IPS-20b (cell line): ENCODE results near the gene EPB41.

ENCODE experiments used
- H3K27ac ChIP-seq: one replicate; pipeline ENCODE4 v1.5.1; 2013; ENCODE audit warnings: low read length
- H3K27me3 ChIP-seq: 2 replicates; pipeline ENCODE4 v1.6.1; 2013; ENCODE audit warnings: mild to moderate bottlenecking, low read length, inconsistent platforms; ENCODE audit not compliant: insufficient read depth
- H3K36me3 ChIP-seq: 2 replicates; pipeline ENCODE4 v1.6.1; 2013; ENCODE audit warnings: low read depth, mild to moderate bottlenecking, inconsistent platforms, low read length, moderate library complexity; ENCODE audit not compliant: insufficient read depth
- H3K4me1 ChIP-seq: 2 replicates; pipeline ENCODE4 v1.6.1; 2013; ENCODE audit warnings: mild to moderate bottlenecking, control low read depth, inconsistent platforms, low read length, moderate library complexity; ENCODE audit not compliant: insufficient read depth
- H3K4me3 ChIP-seq: 2 replicates; pipeline ENCODE4 v1.5.1; 2013; ENCODE audit warnings: mild to moderate bottlenecking, low read length, inconsistent platforms
- H3K9ac ChIP-seq: 2 replicates; pipeline ENCODE4 v1.6.1; 2013; ENCODE audit warnings: low read depth, mild to moderate bottlenecking, inconsistent platforms, low read length, moderate library complexity
- H3K9me3 ChIP-seq: 2 replicates; pipeline ENCODE4 v1.6.1; 2013; ENCODE audit warnings: mild to moderate bottlenecking, low read depth, low read length, inconsistent platforms; ENCODE audit not compliant: insufficient read depth

The EPB41 gene

GRCh38 chr1:29156543-29157268, 242.3 kb downstream of the EPB41 start:
- no peaks in the 10 kb centered on the region for H3K9me3 ChIP-seq
- H3K4me3 ChIP-seq = no peak overlapping the region
- peaks cover 95% of the 10 kb centered on the region for H3K36me3 ChIP-seq
- no peaks in the 10 kb centered on the region for H3K27me3 ChIP-seq
- H3K4me1 ChIP-seq = peaks cover 3% of the 10 kb centered on the region; the same call in 1 of the 2 replicates
- H3K27ac ChIP-seq = no peak overlapping the region
- no peak overlapping the region for H3K9ac ChIP-seq

GRCh38 chr1:29157269-29157601, 242.9 kb downstream of the EPB41 start:
- Histone ChIP-seq H3K27ac (no peak overlapping the region), H3K4me3 (no peak overlapping the region), H3K9ac (no peak overlapping the region), H3K36me3 (peaks cover 95% of the 10 kb centered on the region), H3K9me3 (no peaks in the 10 kb centered on the region), H3K27me3 (no peaks in the 10 kb centered on the region), H3K4me1 (peaks cover 8% of the 10 kb centered on the region)

- H3K4me3 ChIP-seq = no peak overlapping the region
- H3K27ac ChIP-seq = no peak overlapping the region
- no peaks in the 10 kb centered on the region for H3K27me3 ChIP-seq
- no peak overlapping the region for H3K9ac ChIP-seq
- peaks cover 30% of the 10 kb centered on the region for H3K4me1 ChIP-seq
- H3K9me3 ChIP-seq = no peaks in the 10 kb centered on the region
- peaks cover 81% of the 10 kb centered on the region for H3K36me3 ChIP-seq
These were observed 245.4 kb downstream of the EPB41 start for GRCh38 chr1:29159773-29160172.

- Histone ChIP-seq H3K36me3 (peaks cover 78% of the 10 kb centered on the region), H3K27me3 (no peaks in the 10 kb centered on the region), H3K9ac (no peak overlapping the region), H3K27ac (no peak overlapping the region), H3K9me3 (no peaks in the 10 kb centered on the region), H3K4me1 (peaks cover 52% of the 10 kb centered on the region), H3K4me3 (no peak overlapping the region)
These were observed 247.7 kb downstream of the EPB41 start for GRCh38 chr1:29162025-29162424.

GRCh38 chr1:29162476-29163138, 248.2 kb downstream of the EPB41 start:
- H3K4me1 ChIP-seq = peaks cover 54% of the 10 kb centered on the region
- peaks cover 78% of the 10 kb centered on the region for H3K36me3 ChIP-seq
- no peaks in the 10 kb centered on the region for H3K27me3 ChIP-seq
- H3K9me3 ChIP-seq = no peaks in the 10 kb centered on the region
- H3K4me3 ChIP-seq = no peak overlapping the region
- no peak overlapping the region; the same call in 1 of the 2 replicates for H3K9ac ChIP-seq
- H3K27ac ChIP-seq = no peak overlapping the region

- peak overlapping the region; percentile 34 for H3K27ac ChIP-seq
- H3K27me3 ChIP-seq = no peaks in the 10 kb centered on the region
- no peaks in the 10 kb centered on the region for H3K9me3 ChIP-seq
- peaks cover 51% of the 10 kb centered on the region for H3K4me1 ChIP-seq
- H3K36me3 ChIP-seq = peaks cover 77% of the 10 kb centered on the region
- peak overlapping the region; percentile 60 for H3K9ac ChIP-seq
- H3K4me3 ChIP-seq = peak overlapping the region; percentile 40; the same call in 1 of the 2 replicates
These were observed 250.2 kb downstream of the EPB41 start for GRCh38 chr1:29164588-29164987.

GRCh38 chr1:29166291-29166878, 252.0 kb downstream of the EPB41 start:
- H3K9ac ChIP-seq = peak overlapping the region; percentile 1; the same call in 1 of the 2 replicates
- no peaks in the 10 kb centered on the region for H3K27me3 ChIP-seq
- no peak overlapping the region for H3K4me3 ChIP-seq
- no peak overlapping the region for H3K27ac ChIP-seq
- no peaks in the 10 kb centered on the region for H3K9me3 ChIP-seq
- peaks cover 61% of the 10 kb centered on the region for H3K4me1 ChIP-seq
- peaks cover 75% of the 10 kb centered on the region for H3K36me3 ChIP-seq

GRCh38 chr1:29167904-29168303, 253.5 kb downstream of the EPB41 start:
- H3K4me1 ChIP-seq = peaks cover 58% of the 10 kb centered on the region
- H3K36me3 ChIP-seq = peaks cover 73% of the 10 kb centered on the region

More at GRCh38 chr1:29167904-29168303, 253.5 kb downstream of the EPB41 start:
- H3K27ac ChIP-seq = no peak overlapping the region
- no peaks in the 10 kb centered on the region for H3K9me3 ChIP-seq
- no peak overlapping the region for H3K9ac ChIP-seq
- H3K4me3 ChIP-seq = no peak overlapping the region
- H3K27me3 ChIP-seq = no peaks in the 10 kb centered on the region
